ENCODE measurements around the gene YLPM1.
A peak's percentile ranks its signal among the peaks of the same experiment; 100 is the strongest.

Gene YLPM1

GRCh38 chr14:74800780-74801179 lies 37.7 kb downstream of the YLPM1 start:
- no peak for TF ChIP-seq CTCF (IDR thresholded peaks at IDR 0.05; ENCODE audit: low read depth, low read length, missing control alignments)
- no peak for DNase-seq (ENCODE audit: extremely low read depth, low read depth)

DNA sequence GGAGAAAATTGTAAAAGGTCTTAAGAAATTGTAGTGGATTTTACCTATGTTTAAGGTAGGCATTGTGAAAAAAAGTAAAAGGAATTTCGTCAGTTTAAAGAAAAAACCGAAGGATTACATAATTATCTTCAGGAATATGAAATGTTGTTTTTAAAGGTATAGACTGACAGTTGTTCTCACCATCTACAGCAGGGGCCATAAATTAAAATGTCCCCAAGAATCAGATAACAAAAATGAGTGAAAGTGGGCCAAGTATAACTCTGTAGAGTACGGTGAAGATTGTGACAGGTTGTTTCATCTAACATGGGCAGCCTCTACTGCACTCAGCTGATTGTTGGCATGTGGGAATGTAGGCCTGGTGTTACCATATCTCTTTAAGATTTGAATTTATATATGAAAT lies 38.3 kb downstream of the YLPM1 start:
- no peak overlapping the region for H3K4me3 ChIP-seq (replicated peaks; ENCODE audit: low read depth, low read length)
- no peak for DNase-seq (ENCODE audit: extremely low read depth, low read depth)
- TF ChIP-seq CTCF (IDR thresholded peaks at IDR 0.05; ENCODE audit: low read depth, low read length, missing control alignments): no peak

More at GRCh38 chr14:74800780-74801179, 37.7 kb downstream of the YLPM1 start:
- no peak overlapping the region for H3K4me3 ChIP-seq (replicated peaks; ENCODE audit: low read depth, low read length)

- no peak overlapping the region for H3K4me3 ChIP-seq (replicated peaks; ENCODE audit: low read depth, low read length)
- peak; percentile 30 for DNase-seq (ENCODE audit: extremely low read depth, low read depth)
- TF ChIP-seq CTCF (IDR thresholded peaks at IDR 0.05; ENCODE audit: low read depth, low read length, missing control alignments): peak; percentile 69
Measured at GRCh38 chr14:74804219-74804825, 41.2 kb downstream of the YLPM1 start.

DNA sequence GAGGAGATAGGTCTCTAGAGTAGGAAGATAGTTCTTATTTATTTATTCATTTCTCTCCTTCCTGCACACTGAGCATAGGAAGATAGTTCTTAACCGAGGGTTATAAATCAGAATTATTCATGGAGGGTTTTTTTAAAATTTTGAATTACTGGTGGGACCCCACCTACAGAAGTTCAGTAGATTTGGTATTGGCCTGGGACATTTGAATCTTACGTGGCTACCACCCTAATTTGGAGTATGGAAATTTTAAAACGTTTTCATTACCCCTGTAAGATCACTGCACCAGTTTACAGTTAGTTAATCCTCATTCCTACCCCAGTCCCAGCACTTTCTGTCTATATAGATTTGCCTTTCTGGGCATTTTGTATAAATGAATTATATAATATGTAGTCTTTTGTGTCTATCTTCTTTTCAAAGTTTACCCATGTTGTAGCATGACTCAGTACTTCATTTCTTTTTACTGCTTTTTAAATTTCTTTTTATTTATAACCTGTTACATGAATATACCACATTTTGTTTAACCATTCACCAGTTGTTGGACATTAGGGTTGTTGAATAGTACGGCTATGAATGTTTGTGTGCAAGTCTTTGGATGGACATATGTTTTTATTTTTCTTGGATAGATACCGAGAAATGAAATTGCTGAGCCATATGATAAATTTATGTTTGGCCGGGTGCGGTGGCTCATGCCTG lies 44.9 kb downstream of the YLPM1 start:
- no peak overlapping the region for H3K4me3 ChIP-seq (replicated peaks; ENCODE audit: low read depth, low read length)
- no peak for TF ChIP-seq CTCF (IDR thresholded peaks at IDR 0.05; ENCODE audit: low read depth, low read length, missing control alignments)
- no peak for DNase-seq (ENCODE audit: extremely low read depth, low read depth)

DNA sequence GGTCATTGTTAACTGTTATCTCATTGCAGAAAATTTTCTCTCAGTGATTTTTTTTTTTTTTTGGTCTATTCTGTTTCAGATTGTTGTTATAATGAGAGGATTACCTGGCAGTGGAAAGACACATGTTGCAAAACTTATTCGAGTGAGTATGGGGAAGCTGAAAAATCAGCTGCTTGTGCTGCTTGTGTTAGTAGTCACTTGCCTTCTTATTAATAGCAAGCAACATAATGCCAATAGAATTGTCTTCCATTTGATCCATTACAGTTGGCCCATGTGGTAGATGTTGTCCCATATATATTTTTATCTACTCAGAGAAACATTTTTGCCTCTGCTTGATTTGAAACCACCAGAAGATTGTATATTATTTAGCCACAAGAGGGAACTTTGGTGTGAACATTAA lies 53.0 kb downstream of the YLPM1 start:
- no peak for DNase-seq (ENCODE audit: extremely low read depth, low read depth)
- no peak for TF ChIP-seq CTCF (IDR thresholded peaks at IDR 0.05; ENCODE audit: low read depth, low read length, missing control alignments)
- no peak overlapping the region for H3K4me3 ChIP-seq (replicated peaks; ENCODE audit: low read depth, low read length)

DNA sequence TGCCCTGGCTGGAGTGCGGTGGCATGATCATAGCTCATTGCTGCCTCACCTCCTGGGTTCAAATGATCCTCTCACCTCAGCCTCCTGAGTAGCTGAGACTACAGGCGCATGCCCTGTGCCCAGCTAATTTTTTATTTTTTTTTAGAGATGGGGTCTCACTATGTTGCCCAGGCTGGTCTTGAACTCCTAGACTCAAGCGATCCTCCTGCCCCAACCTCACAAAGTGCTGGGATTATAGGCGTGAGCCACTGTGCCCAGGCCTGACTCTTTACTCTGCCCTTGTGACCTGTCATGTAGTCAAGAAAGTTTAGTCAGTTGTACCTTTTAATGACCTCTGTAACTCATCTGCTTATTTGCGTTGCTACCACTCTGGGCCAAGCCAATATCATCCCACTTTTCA lies 57.2 kb downstream of the YLPM1 start:
- no peak for TF ChIP-seq CTCF (IDR thresholded peaks at IDR 0.05; ENCODE audit: low read depth, low read length, missing control alignments)
- DNase-seq (ENCODE audit: extremely low read depth, low read depth): no peak
- no peak overlapping the region for H3K4me3 ChIP-seq (replicated peaks; ENCODE audit: low read depth, low read length)

Measured in HFF-Myc (cell line).